ENCODE measurements around the gene TMEM258.

DNA sequence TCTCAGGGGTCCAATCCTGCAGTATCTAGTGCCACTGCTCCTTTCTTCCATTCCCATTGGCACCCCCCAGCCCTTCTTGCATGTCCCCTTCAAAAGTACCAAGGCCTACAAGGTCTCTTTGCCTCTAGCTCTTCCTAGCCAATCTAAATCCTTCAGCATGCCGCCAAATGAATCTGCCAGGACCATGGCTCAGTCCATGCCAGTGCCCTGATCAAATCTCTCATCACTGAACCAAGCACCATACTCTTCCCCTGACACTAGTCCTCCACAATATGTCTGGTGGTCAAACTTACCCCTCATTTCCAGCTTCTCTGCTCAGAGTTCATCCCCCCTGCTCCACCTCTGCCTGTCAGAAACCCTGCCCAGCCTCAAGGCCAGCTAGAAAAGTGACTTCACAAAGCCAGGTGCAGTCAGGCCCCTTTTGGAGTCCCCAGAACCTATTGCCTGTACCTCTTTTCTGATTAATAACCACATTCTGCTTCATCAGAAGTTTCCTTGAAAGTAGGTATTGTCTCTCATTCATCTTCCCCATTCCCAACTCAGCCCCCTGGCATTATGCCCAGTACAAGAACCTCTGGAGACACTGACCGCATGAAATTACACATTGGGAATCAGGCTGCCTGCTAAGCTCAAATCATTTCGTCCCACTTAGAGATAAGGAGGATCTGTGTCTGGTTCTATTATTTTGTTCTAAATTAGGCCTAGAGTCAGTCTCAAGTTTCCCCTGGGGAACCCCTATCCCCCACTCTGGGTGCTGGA is 11.7 kb upstream of the TMEM258 start:
- TF ChIP-seq POLR2A (IDR thresholded peaks at IDR 0.05; ENCODE audit: low read depth, low read length) = peak; percentile 28; the same call in 1 of the 2 replicates
- TF ChIP-seq POLR2AphosphoS5 (IDR thresholded peaks at IDR 0.05; ENCODE audit: low read depth, low read length) = no peak
- TF ChIP-seq TAF1 (IDR thresholded peaks at IDR 0.05; ENCODE audit: borderline replicate concordance, low read depth, low read length) = no peak
